Stimulated activated effector memory CD8-positive, alpha-beta T cell treated with anti-CD3 and anti-CD28 coated beads, Interleukin-12 subunit alpha, Interleukin-12 subunit beta, amount 100 ng/mL, for 72 hours (primary cell): ENCODE measurements around the gene SLC23A2.
"Not testable (repeated sequence)": the region's sequence is repeated elsewhere in the genome, so short reads cannot be mapped to it uniquely, and the experiment has no call there.

Experiments used
- ATAC-seq: fragments of 150-1000 bp; cut with Tn5 transposase; 2 replicates; pipeline ENCODE4 v1.10.0; 2021
- DNase-seq, 2 donors: peaks; one replicate each; pipeline ENCODE4 v3.0.0; 2021 to 2022; ENCODE audit warnings: low spot score in 2 of 2
- H3K27ac Mint-ChIP-seq: one replicate; pipeline ENCODE4 v1.8.0; 2022; ENCODE audit warnings: mild to moderate bottlenecking, mixed read lengths
- H3K36me3 Mint-ChIP-seq: one replicate; pipeline ENCODE4 v1.8.0; 2022; ENCODE audit warnings: mild to moderate bottlenecking, mixed read lengths
- H3K4me1 Mint-ChIP-seq: one replicate; pipeline ENCODE4 v1.8.0; 2022; ENCODE audit warnings: mixed read lengths
- H3K4me3 Mint-ChIP-seq: one replicate; pipeline ENCODE4 v1.8.0; 2022; ENCODE audit warnings: mild to moderate bottlenecking, mixed read lengths
- H3K9me3 Mint-ChIP-seq: one replicate; pipeline ENCODE4 v1.8.0; 2022; ENCODE audit warnings: mixed read lengths

Gene SLC23A2

DNA sequence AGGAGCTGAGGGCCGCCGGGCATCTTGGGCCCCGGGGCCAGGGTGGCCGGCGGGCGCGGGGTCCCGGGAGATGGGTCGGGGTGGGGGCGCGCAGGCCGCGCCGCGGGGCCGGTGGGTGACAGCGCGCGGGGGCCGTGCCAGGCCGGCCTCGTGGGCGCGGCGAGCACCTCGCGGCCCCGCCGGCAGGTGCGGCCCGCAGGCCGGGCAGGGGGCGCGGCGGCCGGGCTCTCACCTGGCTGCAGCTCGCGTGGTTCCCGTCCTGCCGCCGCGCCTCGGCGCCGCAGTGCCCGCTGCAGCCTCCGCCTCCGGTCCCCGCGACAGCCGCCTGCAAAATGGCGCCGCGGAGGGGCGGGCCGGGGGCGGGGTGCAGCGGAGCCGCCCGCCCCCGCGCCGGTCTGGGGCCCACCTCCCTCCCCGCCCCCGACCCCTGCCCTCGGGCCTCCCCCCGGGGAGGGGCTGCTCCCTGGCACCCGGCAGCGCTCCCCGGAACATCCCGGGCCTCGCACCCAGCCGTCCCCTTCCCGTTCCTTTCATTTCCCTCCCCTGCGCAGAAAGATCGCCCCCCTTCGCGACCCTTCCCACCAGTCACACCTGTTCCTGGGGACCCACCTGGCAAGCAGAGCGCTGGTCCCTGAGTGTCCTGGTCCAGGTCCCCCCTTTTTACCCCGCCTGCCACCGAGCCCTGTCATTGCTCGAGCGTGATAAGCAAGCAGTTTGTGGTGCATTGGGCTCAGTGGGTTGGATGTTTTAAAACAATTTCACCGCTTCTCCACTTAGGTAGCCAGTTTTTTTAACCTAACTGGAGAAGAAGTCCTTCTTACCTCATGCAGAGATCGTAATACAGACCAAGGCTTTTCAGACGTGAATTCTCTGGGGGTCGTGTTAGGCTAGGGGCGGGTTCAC is at the start of gene SLC23A2:
Gene SLC23A2, minus strand, starts transcription at position 337 of the 903 bp plus-strand sequence. CDS start 68,948 bp downstream, outside the sequence.
- ATAC-seq: peak; percentile 85
- Mint-ChIP-seq H3K4me3 (peak within 1 kb of the TSS; percentile 94), H3K27ac (peak within 1 kb of the TSS; percentile 89), H3K4me1 (peaks cover 32% of the 10 kb centered on the region), H3K36me3 (no peaks in the 10 kb centered on the region), H3K9me3 (no peaks in the 10 kb centered on the region)
- DNase-seq: peak; percentile 26 to 58

DNA sequence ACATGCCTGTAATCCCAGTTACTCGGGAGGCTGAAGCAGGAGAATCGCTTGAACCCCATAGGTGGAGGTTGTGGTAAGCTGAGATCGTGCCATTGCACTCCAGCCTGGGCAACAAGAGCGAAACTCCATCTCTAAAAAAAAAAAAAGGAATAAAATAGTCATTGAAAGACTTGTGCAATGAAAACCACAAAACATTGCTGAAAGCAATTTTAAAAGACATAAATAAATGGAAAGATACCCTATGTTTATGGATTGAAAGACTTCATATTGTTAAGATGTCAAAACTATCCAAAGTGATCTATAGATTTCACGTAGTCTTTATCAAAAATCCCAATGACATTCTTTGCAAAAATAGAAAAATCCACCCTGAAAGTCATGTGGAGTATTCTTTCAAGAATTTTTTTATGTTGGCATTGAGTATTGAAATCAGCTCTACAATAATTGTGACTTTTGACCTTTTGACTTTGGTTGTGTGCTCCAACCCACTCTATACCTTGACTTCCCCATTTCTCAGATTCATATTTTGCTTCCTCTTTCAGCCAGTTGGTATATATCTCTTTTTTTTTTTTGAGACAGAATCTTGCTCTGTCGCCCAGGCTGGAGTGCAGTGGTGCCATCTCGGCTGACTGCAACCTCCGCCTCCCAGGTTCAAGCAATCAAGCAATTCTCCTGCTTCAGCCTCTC is 45.5 kb upstream of the SLC23A2 start:
- Mint-ChIP-seq H3K4me3 (no peak overlapping the region), H3K27ac (no peak overlapping the region), H3K4me1 (no peaks in the 10 kb centered on the region), H3K36me3 (no peaks in the 10 kb centered on the region), H3K9me3 (no peaks in the 10 kb centered on the region)
- ATAC-seq (no peak), DNase-seq (no peak)

DNA sequence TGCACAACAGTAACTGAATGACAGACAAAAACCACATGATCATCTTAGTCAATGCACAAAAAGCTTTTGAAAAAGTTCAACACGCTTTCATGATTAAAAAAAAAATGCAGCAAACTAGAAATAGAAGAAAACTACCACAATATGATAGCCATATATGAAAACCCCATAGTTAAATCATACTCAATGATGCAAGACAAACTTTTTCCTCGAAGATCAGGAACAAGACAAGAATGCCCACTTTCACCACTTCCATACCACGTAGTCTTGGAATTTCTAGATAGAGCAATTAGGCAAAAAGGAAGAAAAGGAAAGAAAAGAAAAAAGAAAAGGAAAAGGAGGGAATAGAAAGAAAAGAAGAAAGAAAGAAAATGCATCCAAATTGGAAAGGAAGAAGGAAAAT is 44.6 kb upstream of the SLC23A2 start:
- Mint-ChIP-seq H3K27ac (no peak overlapping the region), H3K4me1 (no peaks in the 10 kb centered on the region), H3K9me3 (no peaks in the 10 kb centered on the region), H3K4me3 (no peak overlapping the region), H3K36me3 (no peaks in the 10 kb centered on the region)
- ATAC-seq: no peak
- DNase-seq: no peak

DNA sequence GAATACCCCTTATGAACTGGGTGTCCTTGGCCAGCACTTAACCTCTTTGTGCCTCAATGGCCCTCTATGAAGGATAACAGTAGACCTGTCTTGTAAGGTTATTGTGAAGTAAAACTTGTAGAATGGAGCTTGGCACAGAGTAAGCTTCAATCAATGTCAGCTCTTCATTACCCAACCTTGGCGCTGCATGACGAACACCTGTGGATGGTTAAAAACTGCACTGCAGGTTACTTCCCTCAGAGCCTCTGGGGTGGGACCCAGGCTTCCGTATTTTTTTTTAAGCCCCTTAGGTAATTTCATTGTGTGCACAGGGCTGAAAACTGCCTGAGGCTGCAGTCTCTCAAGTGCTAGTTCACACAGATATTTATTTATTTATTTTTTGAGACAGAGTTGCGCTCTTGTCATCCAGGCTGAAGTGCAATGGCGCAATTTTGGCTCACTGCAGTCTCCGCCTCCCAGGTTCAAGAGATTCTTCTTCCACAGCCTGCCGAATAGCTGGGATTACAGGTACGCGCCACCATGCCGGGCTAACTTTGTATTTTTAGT is 42.8 kb upstream of the SLC23A2 start:
- H3K9me3 Mint-ChIP-seq: no peaks in the 10 kb centered on the region
- no peak overlapping the region for H3K27ac Mint-ChIP-seq
- no peak for DNase-seq
- no peaks in the 10 kb centered on the region for H3K36me3 Mint-ChIP-seq
- peaks cover 10% of the 10 kb centered on the region for H3K4me1 Mint-ChIP-seq
- H3K4me3 Mint-ChIP-seq: no peak overlapping the region
- no peak for ATAC-seq

DNA sequence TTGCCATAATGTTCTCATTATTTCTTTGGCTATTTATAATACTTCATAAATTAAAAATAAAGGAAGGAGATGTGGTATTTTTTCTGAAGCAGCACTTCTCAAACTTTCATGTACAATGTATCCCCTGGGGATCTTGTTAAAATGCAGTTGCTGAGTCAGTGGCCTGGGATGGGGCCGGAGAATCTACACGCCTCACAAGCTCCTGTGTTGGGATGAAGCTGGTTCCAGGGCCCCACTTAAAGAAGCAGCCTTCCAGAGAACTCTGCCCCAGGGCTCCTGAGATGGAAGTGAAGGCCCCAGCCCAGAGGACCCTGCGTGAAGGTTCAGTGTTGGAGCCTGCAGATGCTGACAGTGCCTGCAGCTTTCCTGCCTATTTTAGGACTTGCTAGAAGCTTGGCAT is 40.1 kb upstream of the SLC23A2 start:
- DNase-seq: no peak

DNA sequence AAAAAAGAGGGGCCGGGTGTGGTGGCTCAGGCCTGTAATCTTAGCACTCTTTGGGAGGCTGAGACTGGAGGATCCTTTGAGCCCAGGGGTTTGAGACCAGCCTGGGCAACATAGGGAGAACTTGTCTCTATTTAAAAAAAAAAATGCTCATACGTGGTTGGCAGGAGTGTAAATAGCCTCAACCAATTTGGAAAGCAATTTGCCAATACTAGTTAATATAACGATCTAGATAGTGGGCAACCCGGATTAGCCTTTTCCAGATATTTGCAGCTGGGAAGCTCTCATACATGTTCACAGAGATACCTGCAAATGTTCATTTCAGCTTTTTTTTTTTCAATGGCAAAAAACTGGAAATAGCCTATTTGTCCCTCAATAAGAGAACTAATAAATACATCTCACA is 39.0 kb upstream of the SLC23A2 start:
- H3K4me1 Mint-ChIP-seq: peaks cover 18% of the 10 kb centered on the region
- no peak overlapping the region for H3K27ac Mint-ChIP-seq
- no peaks in the 10 kb centered on the region for H3K9me3 Mint-ChIP-seq
- DNase-seq (no peak), ATAC-seq (no peak)
- no peaks in the 10 kb centered on the region for H3K36me3 Mint-ChIP-seq
- H3K4me3 Mint-ChIP-seq: no peak overlapping the region

More for the DNA sequence above, 40.1 kb upstream of the SLC23A2 start:
- Mint-ChIP-seq H3K9me3 (no peaks in the 10 kb centered on the region), H3K27ac (no peak overlapping the region), H3K4me1 (peaks cover 18% of the 10 kb centered on the region), H3K36me3 (no peaks in the 10 kb centered on the region), H3K4me3 (no peak overlapping the region)
- no peak for ATAC-seq

DNA sequence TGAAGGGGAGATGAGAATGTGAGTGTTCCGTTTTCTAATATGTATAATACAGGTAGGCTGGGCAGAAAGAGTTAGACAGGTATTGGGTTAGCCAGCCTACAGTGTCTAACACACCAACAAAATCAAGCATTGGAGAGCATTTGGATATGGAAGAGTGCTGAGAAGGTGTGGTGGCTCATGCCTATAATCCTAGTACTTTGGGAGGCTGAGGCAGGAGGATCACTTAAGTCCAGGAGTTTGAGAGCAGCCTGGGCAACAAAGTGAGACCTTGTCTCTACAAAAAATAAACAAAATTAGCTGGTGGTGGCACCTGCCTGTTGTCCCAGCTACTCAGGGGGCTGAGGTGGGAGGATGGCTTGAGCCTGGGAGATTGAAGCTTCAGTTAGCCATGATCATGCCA is 38.6 kb upstream of the SLC23A2 start:
- no peak overlapping the region for H3K27ac Mint-ChIP-seq
- no peak for ATAC-seq

DNA sequence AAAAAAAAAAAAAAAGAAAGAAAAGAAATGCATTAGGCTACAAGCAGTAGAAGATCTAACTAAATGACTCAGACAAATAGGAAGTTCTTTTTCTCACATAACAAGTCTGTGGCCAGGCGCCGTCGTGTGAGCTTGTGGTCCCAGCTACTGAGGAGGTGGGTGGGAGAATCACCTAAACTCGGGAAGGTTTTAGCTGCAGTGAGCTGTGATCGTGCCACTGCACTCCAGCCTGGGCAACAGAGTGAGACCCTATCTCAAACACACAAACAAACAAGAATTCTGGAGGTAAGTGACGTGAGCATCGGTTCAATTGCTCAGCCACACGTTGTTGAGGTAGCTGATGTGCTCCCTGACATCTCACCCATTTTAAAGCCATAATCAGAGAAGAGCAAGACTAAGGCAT is 37.9 kb upstream of the SLC23A2 start:
- Mint-ChIP-seq H3K4me3 (peak overlapping the region; percentile 43), H3K4me1 (peaks cover 18% of the 10 kb centered on the region), H3K27ac (no peak overlapping the region), H3K9me3 (no peaks in the 10 kb centered on the region), H3K36me3 (no peaks in the 10 kb centered on the region)
- ATAC-seq (peak; percentile 98), DNase-seq (peak; percentile 20 to 69)

More for the DNA sequence above, 38.6 kb upstream of the SLC23A2 start:
- DNase-seq: no peak
- Mint-ChIP-seq H3K36me3 (no peaks in the 10 kb centered on the region), H3K4me1 (peaks cover 18% of the 10 kb centered on the region), H3K4me3 (peak overlapping the region; percentile 43), H3K9me3 (no peaks in the 10 kb centered on the region)

DNA sequence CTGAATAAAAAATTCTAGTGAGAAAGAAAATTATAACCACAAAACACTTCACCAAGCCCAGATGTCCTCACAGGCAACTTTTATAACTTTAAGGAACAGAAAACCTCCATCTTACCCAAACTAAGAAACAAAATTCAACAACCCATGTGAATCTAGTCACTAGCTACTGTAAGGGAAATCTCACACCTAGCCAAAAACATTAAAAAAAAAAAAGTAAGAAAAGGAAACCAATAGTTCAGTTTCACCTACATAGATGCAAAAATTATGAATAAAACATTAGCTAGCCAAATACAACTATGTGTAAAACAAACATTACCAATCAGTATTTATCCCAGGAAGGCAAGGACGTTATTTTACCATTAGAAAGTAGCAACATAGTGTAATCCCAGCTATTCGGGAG is 35.5 kb upstream of the SLC23A2 start:
- DNase-seq (no peak), ATAC-seq (no peak)
- Mint-ChIP-seq H3K4me3 (no peak overlapping the region), H3K9me3 (no peaks in the 10 kb centered on the region), H3K36me3 (no peaks in the 10 kb centered on the region), H3K27ac (no peak overlapping the region), H3K4me1 (peaks cover 18% of the 10 kb centered on the region)

DNA sequence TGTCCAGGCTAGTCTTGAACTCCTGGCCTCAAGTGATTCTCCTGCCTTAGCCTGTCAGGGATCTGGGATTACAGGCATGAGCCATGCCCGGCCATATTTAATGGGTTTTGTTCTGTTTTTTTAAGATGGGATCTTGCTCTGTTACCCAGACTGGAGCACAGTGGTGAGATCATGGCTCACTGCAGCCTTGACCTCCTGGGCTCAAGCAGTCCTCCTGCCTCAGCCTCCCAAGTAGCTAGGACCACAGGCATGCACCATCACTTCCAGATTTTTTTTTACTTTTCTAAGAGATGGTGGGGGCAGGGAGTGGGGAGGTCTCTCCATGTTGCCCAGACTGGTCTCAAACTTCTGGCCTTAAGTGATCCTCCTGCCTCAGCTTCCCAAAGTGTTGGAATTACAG is 34.2 kb upstream of the SLC23A2 start:
- not testable (repeated sequence) for H3K36me3 Mint-ChIP-seq, DNase-seq, ATAC-seq, H3K4me3 Mint-ChIP-seq, H3K27ac Mint-ChIP-seq, H3K9me3 Mint-ChIP-seq
- peaks cover 18% of the 10 kb centered on the region for H3K4me1 Mint-ChIP-seq

DNA sequence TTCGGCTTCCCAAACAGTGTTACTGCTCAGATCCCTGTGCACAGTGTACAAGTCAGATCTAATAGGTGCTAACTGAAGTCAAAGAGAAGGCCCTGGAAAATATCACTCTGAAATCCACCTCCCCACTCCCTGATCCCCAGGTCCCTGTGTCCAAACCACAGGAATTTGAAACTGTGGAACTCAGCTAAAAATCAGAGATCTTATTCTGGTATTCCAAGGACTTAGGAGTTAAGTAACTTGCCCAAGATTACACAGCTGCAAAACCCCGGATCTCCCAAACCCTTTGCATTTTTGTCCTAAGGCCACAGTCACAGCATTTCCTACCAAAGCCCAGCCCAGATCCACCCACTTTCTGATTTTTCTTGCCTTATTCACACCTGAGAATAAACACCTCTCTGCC is 32.3 kb upstream of the SLC23A2 start:
- H3K4me3 Mint-ChIP-seq: no peak overlapping the region
- ATAC-seq: no peak
- H3K4me1 Mint-ChIP-seq: peaks cover 5% of the 10 kb centered on the region
- no peak for DNase-seq
- no peak overlapping the region for H3K27ac Mint-ChIP-seq
- H3K9me3 Mint-ChIP-seq: no peaks in the 10 kb centered on the region
- H3K36me3 Mint-ChIP-seq: no peaks in the 10 kb centered on the region

DNA sequence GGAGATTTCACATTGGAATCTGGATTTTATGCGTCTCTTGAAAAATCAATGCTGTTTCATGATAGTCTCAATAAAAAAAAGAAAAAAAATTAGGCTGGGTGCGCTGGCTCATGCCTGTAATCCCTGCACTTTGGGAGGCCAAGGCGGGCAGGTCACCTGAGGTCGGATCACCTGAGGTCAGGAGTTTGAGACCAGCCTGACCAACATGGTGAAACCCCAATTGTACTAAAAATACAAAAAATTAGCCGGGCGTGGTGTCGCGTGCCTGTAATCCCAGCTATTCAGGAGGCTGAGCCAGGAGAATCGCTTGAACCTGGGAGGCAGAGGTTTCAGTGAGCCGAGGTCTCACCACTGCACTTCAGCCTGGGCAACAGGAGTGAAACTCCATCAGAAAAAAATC is 30.4 kb upstream of the SLC23A2 start:
- DNase-seq, H3K4me1 Mint-ChIP-seq, H3K9me3 Mint-ChIP-seq, H3K36me3 Mint-ChIP-seq, ATAC-seq, H3K27ac Mint-ChIP-seq, H3K4me3 Mint-ChIP-seq: not testable (repeated sequence)

DNA sequence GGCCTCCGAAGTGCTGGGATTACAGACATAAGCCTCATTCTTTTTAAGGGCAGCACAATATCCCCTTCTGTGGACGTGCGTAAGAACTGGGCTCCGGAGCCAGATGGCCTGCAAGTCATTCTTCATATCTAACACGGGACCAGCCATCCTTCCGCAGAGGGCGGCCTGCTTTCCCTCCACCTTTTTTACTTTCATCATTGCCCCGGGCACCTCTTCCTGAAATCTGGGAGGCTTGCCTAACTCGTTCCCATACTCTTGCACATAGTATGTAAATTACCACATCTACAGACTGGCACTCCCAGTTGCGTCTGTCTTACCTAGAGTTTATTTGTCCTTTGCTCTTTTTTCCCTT is 29.9 kb upstream of the SLC23A2 start:
- no peak for ATAC-seq
- Mint-ChIP-seq H3K9me3 (no peaks in the 10 kb centered on the region), H3K4me1 (no peaks in the 10 kb centered on the region), H3K36me3 (no peaks in the 10 kb centered on the region), H3K27ac (no peak overlapping the region), H3K4me3 (no peak overlapping the region)
- DNase-seq: no peak

DNA sequence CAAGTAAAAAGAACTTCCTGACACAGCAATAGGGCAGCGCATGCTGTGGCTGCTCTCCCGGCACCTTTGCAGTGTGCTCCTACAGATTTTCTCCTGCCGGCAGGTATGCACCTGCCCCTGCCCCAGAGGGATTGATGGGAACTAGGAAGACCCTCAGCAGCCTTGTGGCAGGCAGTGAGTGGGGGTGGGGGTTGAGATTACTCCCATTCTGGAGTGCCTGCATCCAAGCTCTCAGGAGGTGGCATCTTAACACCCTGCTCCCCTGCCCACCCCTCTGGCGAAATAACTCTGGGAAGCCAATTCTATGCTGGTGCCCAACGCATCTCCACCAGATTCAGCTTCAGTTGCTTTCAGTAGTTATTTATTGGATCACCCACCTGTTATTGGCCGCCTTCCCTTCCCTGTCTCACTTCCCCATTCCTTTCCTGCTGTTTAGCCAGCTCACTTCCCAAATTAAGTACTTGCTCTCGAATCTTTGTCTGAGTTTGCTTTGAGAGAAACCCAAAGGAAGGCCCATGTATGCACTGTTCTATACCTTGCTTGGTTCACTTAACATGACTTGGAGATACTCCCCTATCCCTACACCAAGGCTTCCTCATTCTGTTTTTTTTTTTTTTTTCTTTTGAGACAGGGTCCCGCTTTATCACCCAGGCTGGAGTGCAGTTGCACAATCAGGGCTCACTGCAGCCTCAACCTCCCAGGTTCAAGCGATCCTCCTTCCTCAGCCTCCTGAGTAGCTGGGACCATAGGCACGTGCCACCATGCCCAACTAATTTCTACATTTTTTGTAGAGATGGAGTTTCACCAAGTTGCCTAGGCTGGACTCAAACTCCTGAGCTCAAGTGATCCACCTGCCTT is 29.3 kb upstream of the SLC23A2 start:
- Mint-ChIP-seq H3K36me3 (no peaks in the 10 kb centered on the region), H3K4me3 (no peak overlapping the region), H3K4me1 (no peaks in the 10 kb centered on the region), H3K27ac (no peak overlapping the region), H3K9me3 (no peaks in the 10 kb centered on the region)
- DNase-seq (no peak), ATAC-seq (no peak)
